Activated T-helper 2 cell treated with anti-CD3 and anti-CD28 coated beads, Interferon-gamma antibody, Interleukin-2, Interleukin-4, amounts not matched to agents 10 μg/mL and 5 μg/mL and 100 μg/mL, durations not matched to agents 14 hours and 24 hours and 36 hours (primary cell): ENCODE results near the gene RDH5. TPM values are rescaled to one million over a fixed set of nuclear protein-coding genes. Genes with fewer than 3 reads are reported as not detected.

Source experiments
- DNase-seq: peaks from one replicate; pipeline ENCODE4 v3.0.0; 2021; ENCODE audit warnings: low spot score
- H3K27ac Mint-ChIP-seq: one replicate; pipeline ENCODE4 v1.8.0; 2021; ENCODE audit warnings: mixed read lengths
- H3K27me3 Mint-ChIP-seq: one replicate; pipeline ENCODE4 v1.8.0; 2021; ENCODE audit warnings: low read depth, mixed read lengths
- H3K36me3 Mint-ChIP-seq: one replicate; pipeline ENCODE4 v1.8.0; 2021; ENCODE audit warnings: low read depth, mixed read lengths
- H3K4me1 Mint-ChIP-seq: one replicate; pipeline ENCODE4 v1.8.0; 2021; ENCODE audit warnings: low read depth, mixed read lengths
- H3K4me3 Mint-ChIP-seq: one replicate; pipeline ENCODE4 v1.8.0; 2021; ENCODE audit warnings: low read depth, mild to moderate bottlenecking, moderate library complexity, mixed read lengths
- H3K9me3 Mint-ChIP-seq: one replicate; pipeline ENCODE4 v1.8.0; 2021; ENCODE audit warnings: mixed read lengths
- intact Hi-C: fragments of 100-400 bp; cut with micrococcal nuclease; formaldehyde crosslinking; loops from one replicate; pipeline ENCODE4 v1.15.1; 2023
- total RNA-seq: library from RNA; stranded (reverse); gene quantifications from 2 replicates; pipeline ENCODE4 v1.2.3, GENCODE V29; 2022

RDH5 gene
- total RNA-seq, 1 donor from 2014 or later = 8.1 TPM

GRCh38 chr12:55762646-55763045, 42.5 kb downstream of the RDH5 start:
- H3K4me1 Mint-ChIP-seq = peaks cover 15% of the 10 kb centered on the region
- no peak overlapping the region for H3K27ac Mint-ChIP-seq
- H3K9me3 Mint-ChIP-seq = no peaks in the 10 kb centered on the region
- intact Hi-C loops = no loop called here
- no peak overlapping the region for H3K4me3 Mint-ChIP-seq
- peaks cover 67% of the 10 kb centered on the region for H3K36me3 Mint-ChIP-seq
- no peak for DNase-seq
- no peaks in the 10 kb centered on the region for H3K27me3 Mint-ChIP-seq

DNA sequence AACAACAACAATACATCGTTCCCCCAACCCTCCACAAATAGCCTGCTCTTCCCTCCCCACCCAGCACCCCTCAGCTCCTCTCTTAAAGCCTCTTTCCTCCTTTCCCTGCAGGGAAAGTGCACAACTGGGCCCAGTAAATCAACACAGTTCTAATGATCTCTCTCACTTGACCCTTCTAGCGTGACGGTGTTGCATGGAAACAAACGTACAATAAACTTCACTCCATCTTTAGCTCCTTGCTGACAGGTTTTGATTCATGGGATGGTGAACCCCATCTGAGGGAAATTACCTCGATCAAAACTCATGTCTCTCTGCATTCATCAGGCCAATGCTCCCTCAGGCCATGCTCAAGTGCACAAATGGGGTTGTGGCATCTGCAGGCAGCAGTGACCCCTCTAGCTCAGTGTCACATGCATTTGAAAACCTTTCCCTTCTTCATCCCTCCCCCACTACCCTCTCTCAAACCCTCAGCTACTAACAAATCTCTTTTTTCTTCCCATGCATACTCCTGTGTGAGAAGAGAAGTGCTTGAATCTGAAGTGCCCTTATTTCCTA, 45.6 kb downstream of the RDH5 start:
- no peak overlapping the region for H3K27ac Mint-ChIP-seq
- H3K36me3 Mint-ChIP-seq = peaks cover 46% of the 10 kb centered on the region

DNA sequence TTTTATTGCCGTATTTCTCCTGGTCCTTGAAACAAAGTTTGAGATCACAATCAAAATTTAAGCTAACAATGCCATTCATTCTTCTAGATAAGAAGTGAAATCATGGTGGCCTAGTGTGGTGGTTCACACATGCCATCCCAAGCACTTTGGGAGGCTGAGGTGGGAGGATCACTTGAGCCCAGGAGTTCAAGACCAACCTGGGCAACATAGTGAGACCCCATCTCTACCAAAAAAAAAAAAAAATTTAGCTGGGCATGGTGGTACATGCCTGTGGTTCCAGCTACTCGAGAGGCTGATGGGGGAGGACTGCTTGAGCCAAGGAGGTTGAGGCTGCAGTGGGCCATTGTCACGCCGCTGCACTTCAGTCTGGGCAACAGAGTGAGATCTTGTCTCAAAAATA, 47.0 kb downstream of the RDH5 start:
- peaks cover 11% of the 10 kb centered on the region for H3K4me1 Mint-ChIP-seq
- peaks cover 49% of the 10 kb centered on the region for H3K36me3 Mint-ChIP-seq
- no peaks in the 10 kb centered on the region for H3K27me3 Mint-ChIP-seq
- H3K9me3 Mint-ChIP-seq = no peaks in the 10 kb centered on the region
- no peak for DNase-seq
- no peak overlapping the region for H3K27ac Mint-ChIP-seq
- intact Hi-C loops = no loop called here
- no peak overlapping the region for H3K4me3 Mint-ChIP-seq

More for the DNA sequence above, 45.6 kb downstream of the RDH5 start:
- no peaks in the 10 kb centered on the region for H3K9me3 Mint-ChIP-seq
- H3K4me3 Mint-ChIP-seq = no peak overlapping the region
- no peaks in the 10 kb centered on the region for H3K27me3 Mint-ChIP-seq
- intact Hi-C loops = no loop called here
- H3K4me1 Mint-ChIP-seq = peaks cover 12% of the 10 kb centered on the region
- DNase-seq = no peak

DNA sequence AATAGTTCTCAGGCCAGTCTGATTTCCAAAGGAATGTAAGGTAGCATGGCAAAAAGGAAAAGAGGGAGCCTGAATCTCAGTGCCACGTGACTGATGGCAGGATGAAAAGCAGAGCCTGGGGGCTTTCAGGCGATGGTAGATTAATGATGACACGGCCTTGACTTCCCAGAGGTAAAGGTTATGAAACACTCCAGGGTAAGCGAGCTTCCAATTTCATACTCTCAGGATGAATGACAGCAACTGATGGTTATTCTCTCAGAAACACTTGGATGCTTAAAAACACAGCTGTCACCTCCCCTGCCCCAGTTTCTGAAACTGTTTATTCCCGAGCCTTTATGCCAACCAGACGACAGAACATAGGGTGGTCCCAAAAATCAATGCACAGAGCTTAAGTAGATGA, 51.5 kb downstream of the RDH5 start:
- intact Hi-C loops = no loop called here
- H3K9me3 Mint-ChIP-seq = no peaks in the 10 kb centered on the region
- no peak overlapping the region for H3K4me3 Mint-ChIP-seq
- no peaks in the 10 kb centered on the region for H3K27me3 Mint-ChIP-seq
- no peak overlapping the region for H3K27ac Mint-ChIP-seq
- peaks cover 44% of the 10 kb centered on the region for H3K36me3 Mint-ChIP-seq
- H3K4me1 Mint-ChIP-seq = peaks cover 17% of the 10 kb centered on the region
- no peak for DNase-seq

Other genes with a start within 250 kb of the RDH5 start
- not detected in 2 replicates for gene OR6C68, start 228.0 kb upstream of the RDH5 start, total RNA-seq
- gene OR6C4, start 170.8 kb upstream of the RDH5 start, total RNA-seq = not detected in 2 replicates
- gene OR2AP1, start 147.9 kb upstream of the RDH5 start, total RNA-seq = 0.11 TPM in 1 of 2 replicates, not detected in the other
- gene OR10P1, start 83.5 kb upstream of the RDH5 start, total RNA-seq = not detected in 2 replicates
- gene ITGA7, start 12.5 kb upstream of the RDH5 start, total RNA-seq = 0.94 and 1.9 TPM in 2 replicates
- 72.3 and 73.9 TPM in 2 replicates for gene BLOC1S1, start 4.3 kb upstream of the RDH5 start, total RNA-seq
- gene CD63, start 8.6 kb downstream of the RDH5 start, total RNA-seq = 230 and 236 TPM in 2 replicates
- 15.3 and 15.4 TPM in 2 replicates for gene GDF11, start 22.7 kb downstream of the RDH5 start, total RNA-seq
- 78.3 and 82.2 TPM in 2 replicates for gene SARNP, start 97.3 kb downstream of the RDH5 start, total RNA-seq
- gene ORMDL2, start 97.6 kb downstream of the RDH5 start, total RNA-seq = 58.6 and 59.2 TPM in 2 replicates
- gene DNAJC14, start 109.2 kb downstream of the RDH5 start, total RNA-seq = 34.8 and 35.2 TPM in 2 replicates
- gene MMP19, start 122.5 kb downstream of the RDH5 start, total RNA-seq = not detected in 2 replicates
- gene PYM1, start 207.5 kb downstream of the RDH5 start, total RNA-seq = 37.5 and 43.4 TPM in 2 replicates
- gene DGKA, start 210.8 kb downstream of the RDH5 start, total RNA-seq = 218 and 242 TPM in 2 replicates
- 0.32 and 0.37 TPM in 2 replicates for gene PMEL, start 245.6 kb downstream of the RDH5 start, total RNA-seq
- gene CDK2, start 246.4 kb downstream of the RDH5 start, total RNA-seq = 116 and 121 TPM in 2 replicates